Esophagus muscularis mucosa (tissue), 4 donors: ENCODE results near the gene ACADS.

Experiments used
- EP300 ChIP-seq: sonication (generic); formaldehyde crosslinking; IDR thresholded peaks from one replicate; pipeline ENCODE4 v1.6.1; 2017; ENCODE audit warnings: antibody characterized with exemption
- POLR2A ChIP-seq: fragments of 450-650 bp; IDR thresholded peaks from one replicate; pipeline ENCODE4 v1.6.1; 2017; ENCODE audit warnings: antibody characterized with exemption, moderate library complexity, mild to moderate bottlenecking, low read depth
- POLR2AphosphoS5 ChIP-seq, 2 donors: sonication (generic); formaldehyde crosslinking; IDR thresholded peaks; one replicate each; pipeline ENCODE4 v1.6.1; 2017; ENCODE audit warnings: antibody characterized with exemption in 2 of 2
- TF ChIP-seq, protein P1 (sequence below), 3 experiments: fragments of 200-600 bp in 2 of 3; fragments of 450-650 bp in 1 of 3; sonication (generic) in 2 of 3; IDR thresholded peaks; one replicate each; pipeline ENCODE4 v1.5.1; 2017 to 2019; ENCODE audit warnings: antibody characterized with exemption in 3 of 3, mild to moderate bottlenecking in 2 of 3, moderate library complexity in 1 of 3

DNA sequence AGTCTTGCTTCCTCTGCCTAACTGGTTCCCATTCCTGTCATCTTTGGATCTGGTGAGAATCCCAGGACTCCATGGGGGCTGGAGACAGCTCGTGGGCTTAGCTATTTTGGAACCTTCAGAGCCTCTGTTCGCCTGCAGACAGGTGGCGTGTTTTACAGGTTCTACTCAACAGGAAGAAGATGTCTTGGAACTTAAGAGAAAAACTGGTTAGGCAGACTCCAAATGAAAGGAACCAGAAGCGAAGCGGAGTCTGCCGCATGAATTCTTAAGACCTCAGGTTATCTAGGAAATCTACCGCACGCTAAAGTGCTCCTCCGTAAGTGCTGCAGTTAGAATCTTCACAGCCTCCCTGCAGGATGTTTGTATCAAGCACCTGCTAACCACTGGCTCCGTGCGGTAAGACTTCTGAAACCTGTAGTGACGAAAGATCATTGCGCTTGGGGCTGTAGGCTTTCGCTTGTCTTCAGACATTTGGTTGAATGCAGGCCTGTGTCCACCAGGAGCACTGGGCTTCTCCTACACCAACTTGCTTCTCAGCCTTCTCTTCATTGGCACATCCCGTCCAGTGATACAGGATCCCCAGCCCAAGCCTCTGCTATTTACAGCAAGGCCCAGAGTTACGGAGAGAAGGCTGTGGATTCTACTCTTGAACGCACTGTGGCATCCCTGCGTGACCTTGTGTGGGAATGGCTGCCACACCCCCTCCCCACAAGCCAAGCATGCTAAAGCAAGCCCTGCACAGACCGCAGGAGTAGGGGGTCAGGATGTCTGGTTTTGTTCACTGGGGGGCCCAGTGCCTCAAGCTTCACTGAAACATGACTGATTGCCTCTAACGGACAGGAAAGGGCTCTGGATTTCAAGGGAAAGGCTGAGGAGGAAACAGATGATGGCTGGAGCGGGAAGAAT lies 35.0 kb downstream of the ACADS start:
- TF ChIP-seq, protein P1, sequence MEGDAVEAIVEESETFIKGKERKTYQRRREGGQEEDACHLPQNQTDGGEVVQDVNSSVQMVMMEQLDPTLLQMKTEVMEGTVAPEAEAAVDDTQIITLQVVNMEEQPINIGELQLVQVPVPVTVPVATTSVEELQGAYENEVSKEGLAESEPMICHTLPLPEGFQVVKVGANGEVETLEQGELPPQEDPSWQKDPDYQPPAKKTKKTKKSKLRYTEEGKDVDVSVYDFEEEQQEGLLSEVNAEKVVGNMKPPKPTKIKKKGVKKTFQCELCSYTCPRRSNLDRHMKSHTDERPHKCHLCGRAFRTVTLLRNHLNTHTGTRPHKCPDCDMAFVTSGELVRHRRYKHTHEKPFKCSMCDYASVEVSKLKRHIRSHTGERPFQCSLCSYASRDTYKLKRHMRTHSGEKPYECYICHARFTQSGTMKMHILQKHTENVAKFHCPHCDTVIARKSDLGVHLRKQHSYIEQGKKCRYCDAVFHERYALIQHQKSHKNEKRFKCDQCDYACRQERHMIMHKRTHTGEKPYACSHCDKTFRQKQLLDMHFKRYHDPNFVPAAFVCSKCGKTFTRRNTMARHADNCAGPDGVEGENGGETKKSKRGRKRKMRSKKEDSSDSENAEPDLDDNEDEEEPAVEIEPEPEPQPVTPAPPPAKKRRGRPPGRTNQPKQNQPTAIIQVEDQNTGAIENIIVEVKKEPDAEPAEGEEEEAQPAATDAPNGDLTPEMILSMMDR (IDR thresholded peaks at IDR 0.05), result no peak
- TF ChIP-seq POLR2A, result no peak
- no peak for TF ChIP-seq EP300
- TF ChIP-seq POLR2AphosphoS5 (IDR thresholded peaks at IDR 0.05), result no peak
